ENCODE data around the gene A4GALT. TPM values are rescaled to one million over a fixed set of nuclear protein-coding genes. Genes with fewer than 3 reads are reported as not detected.

The A4GALT gene
- total and polyA plus RNA-seq, 2 experiments from 2014 or later: 7.0 to 16.2 TPM

- Mint-ChIP-seq H3K4me3 (no peak overlapping the region), H3K27ac (no peak overlapping the region), H3K36me3 (ENCODE audit: low read depth) (no peaks in the 10 kb centered on the region; the same call in 1 of the 3 replicates), H3K9me3 (no peaks in the 10 kb centered on the region), H3K4me1 (peaks cover 23% of the 10 kb centered on the region), H3K27me3 (ENCODE audit: insufficient read depth, low read depth, poor library complexity) (peaks cover 12% of the 10 kb centered on the region)
- H3K9me2 ChIP-seq (ENCODE audit: insufficient read depth): no peaks in the 10 kb centered on the region
- no peaks in the 10 kb centered on the region for H3K27me3 ChIP-seq (ENCODE audit: insufficient read depth)
- no peak overlapping the region for H2AFZ ChIP-seq
- ATAC-seq (no peak), DNase-seq (ENCODE audit: low spot score) (no peak)
- no peak overlapping the region for H3K27ac ChIP-seq (ENCODE audit: low read depth)
- peaks cover 18% of the 10 kb centered on the region for H3K4me1 ChIP-seq (ENCODE audit: insufficient read depth)
- 0 out of 2 replicates have a peak, but pooled peaks cover 2% of the 10 kb centered on the region for H3F3A ChIP-seq (replicated peaks; ENCODE audit: low read depth)
- no peak overlapping the region for H3K4me3 ChIP-seq
- H3K4me2 ChIP-seq: no peak overlapping the region
- H3K79me2 ChIP-seq (replicated peaks; ENCODE audit: insufficient read depth): 0 out of 2 replicates have a peak, but pooled peaks cover 3% of the 10 kb centered on the region
- no peaks in the 10 kb centered on the region for H3K36me3 ChIP-seq (ENCODE audit: insufficient read depth)
- no peaks in the 10 kb centered on the region for H4K20me1 ChIP-seq (replicated peaks; ENCODE audit: insufficient read depth)
- TF ChIP-seq JUNB (IDR thresholded peaks at IDR 0.05; ENCODE audit: unreplicated experiment) (no peak), ZNF331 (CRISPR knock-in tag; IDR thresholded peaks at IDR 0.05; ENCODE audit: low read depth) (no peak), STAT1 (IDR thresholded peaks at IDR 0.05; ENCODE audit: unreplicated experiment) (no peak), EZH2 (IDR thresholded peaks at IDR 0.05; ENCODE audit: low read depth, unreplicated experiment) (no peak), ZNF462 (CRISPR knock-in tag; IDR thresholded peaks at IDR 0.05) (no peak), CTCF (conservative IDR thresholded peaks at IDR 0.05; ENCODE audit: low read depth in 2 of 2) (no peak), REST (IDR thresholded peaks at IDR 0.05; ENCODE audit: unreplicated experiment) (no peak), CREB1 (CRISPR knock-in tag; IDR thresholded peaks at IDR 0.05; ENCODE audit: low read depth) (no peak), EZH2phosphoT487 (IDR thresholded peaks at IDR 0.05; ENCODE audit: unreplicated experiment) (no peak), ZNF114 (CRISPR knock-in tag; IDR thresholded peaks at IDR 0.05) (no peak), POLR2AphosphoS5 (IDR thresholded peaks at IDR 0.05; ENCODE audit: low read depth) (no peak), NANOG (IDR thresholded peaks at IDR 0.05; ENCODE audit: borderline replicate concordance) (no peak)
Observed at GRCh38 chr22:42701694-42702093, 19.0 kb downstream of the A4GALT start.
